Left lung (tissue), 10 donors: Measurements from ENCODE around the gene ADIRF. TPM values are rescaled to one million over a fixed set of nuclear protein-coding genes. Genes with fewer than 3 reads are reported as not detected.
A peak's percentile ranks its signal among the peaks of the same experiment; 100 is the strongest.

Experiments used
- ATAC-seq: fragments of 200-7000 bp; cut with Tn5 transposase; one replicate; pipeline ENCODE4 v1.9.1; 2020; ENCODE audit warnings: moderate library complexity
- DNase-seq, 4 donors: peaks; one replicate each; pipeline ENCODE4 v3.0.0-alpha.2; 2013 to 2020
- H3K27ac ChIP-seq, 2 donors: fragments of 200-600 bp; sonication (generic) in 1 of 2; one replicate each; pipeline versions ENCODE4 v1.5.0 to v1.8.0; 2020 to 2021
- H3K27me3 ChIP-seq, 2 donors: fragments of 200-600 bp; sonication (generic) in 1 of 2; one replicate each; pipeline versions ENCODE4 v1.5.0 to v1.8.0; 2020 to 2021
- H3K36me3 ChIP-seq, 2 donors: fragments of 200-600 bp; sonication (generic) in 1 of 2; one replicate each; pipeline versions ENCODE4 v1.5.0 to v1.8.0; 2020 to 2021
- H3K4me1 ChIP-seq, 2 donors: fragments of 200-600 bp; one replicate each; pipeline ENCODE4 v1.8.0; 2021
- H3K4me3 ChIP-seq, 2 donors: fragments of 200-600 bp; sonication (generic) in 1 of 2; one replicate each; pipeline versions ENCODE4 v1.5.0 to v1.8.0; 2020 to 2021; ENCODE audit warnings: mild to moderate bottlenecking in 1 of 2
- H3K9me3 ChIP-seq, 2 donors: fragments of 200-600 bp; sonication (generic) in 1 of 2; one replicate each; pipeline versions ENCODE4 v1.5.0 to v1.8.0; 2020 to 2021
- CTCF ChIP-seq, 2 donors: fragments of 200-600 bp; sonication (generic) in 1 of 2; IDR thresholded peaks; one replicate each; pipeline versions ENCODE4 v1.5.0 to v1.8.0; 2021; ENCODE audit warnings: antibody characterized with exemption in 2 of 2
- intact Hi-C, 2 donors: fragments of 100-400 bp; cut with DNase I; formaldehyde crosslinking; loops; one replicate each; pipeline versions ENCODE4 v1.11.2 to v1.14.2; 2022
- polyA plus RNA-seq, 6 donors: library from polyadenylated mRNA; unstranded; fragments of 120-200 nt; gene quantifications; one replicate each; pipeline ENCODE4 v1.2.1, GENCODE V29; 2013; ENCODE audit not compliant: insufficient read length in 6 of 6
- total RNA-seq, 2 donors: library from RNA; stranded (reverse); fragmentation: NEBNext Ultra II Directional; extraction: Animal tissue kit (Norgen Biotek cat#: 25700); gene quantifications; one replicate each; pipeline ENCODE4 v1.2.1, GENCODE V29; 2021
- donor health status: DM: no; HTN: yes; CAD: no.
- donor health status: DM: no; HTN: no; CAD: no.

Gene ADIRF
- total and polyA plus RNA-seq, 8 donors: 8.0 to 94.1 (median 17.9) TPM

GRCh38 chr10:86969421-86970041 lies 1.2 kb downstream of the ADIRF start:
- Histone ChIP-seq H3K9me3 (no peaks in the 10 kb centered on the region), H3K4me3 (peak overlapping the region; percentile 52 to 56), H3K27me3 (peaks cover 0 to 49% of the 10 kb centered on the region in 2 donors), H3K27ac (peak overlapping the region; percentile 89 to 92), H3K4me1 (peaks cover 32 to 58% of the 10 kb centered on the region in 2 donors), H3K36me3 (no peaks in the 10 kb centered on the region)
- ATAC-seq (no peak), DNase-seq (peak in 2 of 4 donors; percentile 24 to 60)
- TF ChIP-seq CTCF (IDR thresholded peaks at IDR 0.05): no peak
- intact Hi-C loops: no loop called here

GRCh38 chr10:86970162-86970981 lies 2.1 kb downstream of the ADIRF start:
- Histone ChIP-seq H3K4me1 (peaks cover 32 to 58% of the 10 kb centered on the region in 2 donors), H3K27me3 (peaks cover 0 to 49% of the 10 kb centered on the region in 2 donors), H3K27ac (peak overlapping the region; percentile 89 to 92), H3K4me3 (peak overlapping the region; percentile 52 to 56), H3K36me3 (no peaks in the 10 kb centered on the region), H3K9me3 (no peaks in the 10 kb centered on the region)
- intact Hi-C loops: no loop called here
- ATAC-seq: peak; percentile 59
- peak in 3 of 4 donors; percentile 50 to 89 (median 77) for DNase-seq
- no peak for TF ChIP-seq CTCF (IDR thresholded peaks at IDR 0.05)

GRCh38 chr10:86970982-86971231 lies 2.6 kb downstream of the ADIRF start:
- no peak for DNase-seq
- peaks cover 0 to 49% of the 10 kb centered on the region in 2 donors for H3K27me3 ChIP-seq
- peak overlapping the region; percentile 89 to 92 for H3K27ac ChIP-seq
- H3K4me3 ChIP-seq: peak overlapping the region; percentile 52 to 56
- intact Hi-C loops: no loop called here
- H3K9me3 ChIP-seq: no peaks in the 10 kb centered on the region
- no peak for TF ChIP-seq CTCF (IDR thresholded peaks at IDR 0.05)
- H3K4me1 ChIP-seq: peaks cover 32 to 55% of the 10 kb centered on the region in 2 donors
- ATAC-seq: peak; percentile 28
- H3K36me3 ChIP-seq: no peaks in the 10 kb centered on the region

GRCh38 chr10:86971232-86971991 lies 3.1 kb downstream of the ADIRF start:
- peak; percentile 89 to 95 (median 92) for DNase-seq
- Histone ChIP-seq H3K36me3 (no peaks in the 10 kb centered on the region), H3K4me3 (peak overlapping the region; percentile 52 to 56), H3K4me1 (peaks cover 28 to 50% of the 10 kb centered on the region in 2 donors), H3K27ac (peak overlapping the region; percentile 89 to 92), H3K9me3 (no peaks in the 10 kb centered on the region), H3K27me3 (peaks cover 0 to 49% of the 10 kb centered on the region in 2 donors)
- ATAC-seq: peak; percentile 87
- no peak for TF ChIP-seq CTCF (IDR thresholded peaks at IDR 0.05)
- intact Hi-C loops: no loop called here
